Measurements from ENCODE around the gene CTCF. TPM values are rescaled to one million over a fixed set of nuclear protein-coding genes. Genes with fewer than 3 reads are reported as not detected.

The CTCF gene
- total RNA-seq, 2 donors from 2014 or later, result 55.5 to 71.1 TPM

GRCh38 chr16:67685388-67686112, 123.2 kb downstream of the CTCF start:
- DNase-seq (no peak), ATAC-seq (replicated peaks in 1 of 2) (no peak)
- no peaks in the 10 kb centered on the region for H3K36me3 Mint-ChIP-seq (ENCODE audit: insufficient read depth in 2 of 2)
- H3K4me3 Mint-ChIP-seq, result no peak overlapping the region
- H3K9me3 Mint-ChIP-seq, result no peaks in the 10 kb centered on the region
- no peaks in the 10 kb centered on the region for H3K4me1 Mint-ChIP-seq (ENCODE audit: low read depth)
- H3K27me3 Mint-ChIP-seq (ENCODE audit: low read depth), result no peaks in the 10 kb centered on the region
- H3K27ac Mint-ChIP-seq, result no peak overlapping the region

Other genes with a start within 250 kb of the CTCF start
- 1 to 10 TPM; 7.9 to 8.5 TPM for gene KCTD19, start 235.8 kb upstream of the CTCF start, total RNA-seq
- 1 to 10 TPM; 3.1 to 4.4 TPM for gene LRRC36, start 235.7 kb upstream of the CTCF start, total RNA-seq
- gene TPPP3, start 169.0 kb upstream of the CTCF start, total RNA-seq, result under 1 TPM in 1 of 2 donors, not detected in 1; 0.16 TPM
- 1 to 10 TPM; 1.9 to 2.1 TPM for gene ZDHHC1, start 146.0 kb upstream of the CTCF start, total RNA-seq
- gene HSD11B2, start 131.4 kb upstream of the CTCF start, total RNA-seq, result 1 to 10 TPM in 1 of 2 donors, under 1 TPM in 1; 0.53 to 1.1 TPM
- gene ATP6V0D1, start 81.4 kb upstream of the CTCF start, total RNA-seq, result 10 to 100 TPM; 27.9 to 28.1 TPM
- gene AGRP, start 79.0 kb upstream of the CTCF start, total RNA-seq, result not detected
- 10 to 100 TPM; 34.2 to 54.6 TPM for gene RIPOR1, start 33.7 kb upstream of the CTCF start, total RNA-seq
- 100 to 1,000 TPM; 182 to 196 TPM for gene CARMIL2, start 82.6 kb downstream of the CTCF start, total RNA-seq
- 10 to 100 TPM; 53.6 to 73.0 TPM for gene ACD, start 97.7 kb downstream of the CTCF start, total RNA-seq
- gene PARD6A, start 98.4 kb downstream of the CTCF start, total RNA-seq, result 1 to 10 TPM; 7.2 to 9.2 TPM
- gene ENKD1, start 104.2 kb downstream of the CTCF start, total RNA-seq, result 10 to 100 TPM; 12.0 to 18.3 TPM
- 1 to 10 TPM; 4.9 to 5.9 TPM for gene C16orf86, start 104.3 kb downstream of the CTCF start, total RNA-seq
- gene GFOD2, start 156.8 kb downstream of the CTCF start, total RNA-seq, result 10 to 100 TPM; 11.3 to 11.6 TPM
- 10 to 100 TPM; 17.1 to 24.8 TPM for gene RANBP10, start 244.0 kb downstream of the CTCF start, total RNA-seq
- under 1 TPM; 0.39 to 0.86 TPM for gene TSNAXIP1, start 244.4 kb downstream of the CTCF start, total RNA-seq

Measured in activated T-cell treated with anti-CD3 and anti-CD28 coated beads, Interleukin-2, amount 50 U/mL, for 72 hours (primary cell).